Stimulated activated CD8-positive, alpha-beta memory T cell treated with anti-CD3 and anti-CD28 coated beads, Interleukin-12 subunit alpha, Interleukin-12 subunit beta, amount 100 ng/mL, for 4 hours (primary cell): ENCODE data around the gene NUDT22.

Experiments
- DNase-seq: peaks from one replicate; pipeline ENCODE4 v3.0.0-alpha.2; 2020; ENCODE audit warnings: low read depth

NUDT22 gene

GRCh38 chr11:64227405-64227956 lies 1.4 kb downstream of the NUDT22 start:
- no peak for DNase-seq

DNA sequence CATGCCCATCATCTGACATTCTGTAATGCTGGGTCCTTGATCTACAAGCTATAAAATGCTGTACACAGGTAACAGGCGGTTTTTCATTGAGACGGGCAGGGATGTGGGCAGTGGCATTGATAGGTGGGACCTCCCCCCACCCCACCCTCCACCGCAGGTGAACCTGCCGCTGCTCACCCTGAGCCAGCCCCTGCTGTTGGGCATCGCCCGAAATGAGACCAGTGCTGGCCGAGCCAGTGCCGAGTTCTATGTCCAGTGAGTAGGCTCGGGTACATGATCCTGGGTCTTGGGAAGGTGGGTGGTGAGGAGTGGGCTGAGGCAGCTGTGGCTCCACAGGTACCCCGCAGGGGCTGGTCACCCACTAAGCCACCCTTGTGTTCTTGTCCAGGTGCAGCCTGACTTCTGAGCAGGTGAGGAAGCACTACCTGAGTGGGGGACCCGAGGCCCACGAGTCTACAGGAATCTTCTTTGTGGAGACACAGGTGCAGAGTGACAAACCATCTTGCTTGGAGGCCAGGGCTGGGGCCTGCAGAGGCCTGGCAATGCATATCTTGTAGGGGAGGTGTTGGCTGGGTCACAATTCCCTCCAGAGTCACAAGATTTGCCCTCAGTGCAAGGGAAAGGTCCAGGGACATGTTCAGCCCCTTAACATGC lies 3.1 kb downstream of the NUDT22 start:
- DNase-seq: no peak

DNA sequence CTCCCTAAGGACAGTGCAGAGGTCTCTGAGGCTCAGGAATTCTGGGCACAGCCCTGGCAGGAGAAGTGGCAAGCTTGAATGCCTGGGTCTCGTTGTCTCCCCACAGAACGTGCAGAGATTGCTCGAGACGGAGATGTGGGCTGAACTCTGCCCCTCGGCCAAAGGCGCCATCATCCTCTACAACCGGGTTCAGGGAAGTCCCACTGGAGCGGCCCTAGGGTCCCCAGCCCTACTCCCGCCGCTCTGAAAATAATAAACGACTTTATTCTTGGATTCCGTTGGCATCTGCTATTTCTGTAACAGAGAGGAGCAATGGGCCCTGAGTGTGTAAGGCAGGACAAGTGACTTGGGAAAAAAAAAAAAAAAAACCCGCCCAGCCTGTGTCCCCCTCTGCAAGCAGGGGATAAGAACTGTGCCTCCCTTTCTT lies 3.7 kb downstream of the NUDT22 start:
- DNase-seq: no peak

- DNase-seq: peak; percentile 75
Observed at GRCh38 chr11:64230171-64230984, 4.3 kb downstream of the NUDT22 start, which contains the start of gene DNAJC4. Gene DNAJC4 (plus strand): TSS chr11:64230548. CDS start chr11:64230855, 307 bp downstream.

DNA sequence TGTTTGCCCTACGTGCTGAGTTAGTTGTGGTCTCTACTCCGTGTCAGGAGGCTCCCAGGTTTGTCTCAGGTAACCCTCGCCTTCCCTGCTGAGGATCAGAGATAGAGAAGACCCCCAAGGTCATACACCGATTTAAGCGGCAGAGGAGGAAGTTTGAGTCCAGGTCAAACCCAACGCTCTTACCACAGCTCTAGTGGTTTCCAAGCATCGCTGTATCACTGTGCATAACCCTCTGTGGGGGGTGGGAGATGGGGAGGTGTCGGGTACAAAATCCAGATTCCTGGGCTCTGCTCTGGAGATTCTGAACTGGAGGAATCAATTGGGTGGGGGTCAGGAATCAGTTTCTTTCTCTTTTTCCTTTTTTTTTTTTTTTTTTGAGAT lies 4.9 kb downstream of the NUDT22 start:
- DNase-seq: no peak

- no peak for DNase-seq
Observed at GRCh38 chr11:64231546-64231945, 5.5 kb downstream of the NUDT22 start.

DNA sequence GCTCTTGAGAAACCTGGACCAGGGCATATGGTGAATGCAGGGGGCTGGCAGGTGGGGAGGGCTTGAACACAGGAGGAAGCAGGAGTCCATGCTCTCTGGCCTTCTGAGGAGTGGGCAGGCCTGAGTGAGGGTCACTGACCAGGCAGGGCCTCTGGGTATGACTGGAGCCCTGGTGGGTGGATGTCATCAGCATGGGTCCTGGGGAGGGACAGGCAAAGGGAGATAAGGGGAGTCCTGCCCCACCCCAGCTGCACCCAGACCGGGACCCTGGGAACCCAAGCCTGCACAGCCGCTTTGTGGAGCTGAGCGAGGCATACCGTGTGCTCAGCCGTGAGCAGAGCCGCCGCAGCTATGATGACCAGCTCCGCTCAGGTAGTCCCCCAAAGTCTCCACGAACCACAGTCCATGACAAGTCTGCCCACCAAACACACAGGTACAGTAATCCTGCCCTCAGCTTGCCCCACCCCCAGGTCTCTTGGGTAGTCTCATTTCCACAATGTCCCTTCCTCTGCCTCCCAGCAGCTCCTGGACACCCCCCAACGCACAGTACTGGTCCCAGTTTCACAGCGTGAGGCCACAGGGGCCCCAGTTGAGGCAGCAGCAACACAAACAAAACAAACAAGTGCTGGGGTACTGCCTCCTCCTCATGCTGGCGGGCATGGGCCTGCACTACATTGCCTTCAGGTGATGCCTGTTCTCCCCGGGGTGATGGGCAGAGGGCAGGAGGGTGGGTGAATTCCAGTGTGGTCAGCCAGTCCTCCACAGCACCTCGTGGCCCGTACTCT lies 6.3 kb downstream of the NUDT22 start:
- DNase-seq: no peak

DNA sequence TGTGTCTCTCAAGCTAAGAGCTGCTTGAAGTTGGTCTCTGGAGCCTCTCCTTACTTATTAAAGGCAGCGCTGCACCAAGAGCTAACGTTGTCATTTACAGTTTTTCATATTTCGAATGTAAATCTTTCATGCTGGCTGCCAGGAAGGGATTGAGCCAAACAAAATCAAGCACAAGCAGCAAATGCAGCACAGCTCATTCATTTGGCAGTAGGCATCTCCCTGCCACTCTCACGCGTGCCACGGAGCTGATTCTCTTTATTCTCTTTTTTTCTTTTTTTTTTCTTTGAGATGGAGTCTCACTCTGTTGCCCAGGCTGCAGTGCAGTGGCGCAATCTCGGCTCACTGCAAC lies 6.9 kb downstream of the NUDT22 start:
- DNase-seq: no peak

GRCh38 chr11:64233913-64234586 lies 8.0 kb downstream of the NUDT22 start, which contains the start of gene VEGFB:
Gene VEGFB (plus strand): TSS chr11:64234584. CDS start chr11:64234834, 250 bp downstream.
- peak; percentile 71 for DNase-seq

DNA sequence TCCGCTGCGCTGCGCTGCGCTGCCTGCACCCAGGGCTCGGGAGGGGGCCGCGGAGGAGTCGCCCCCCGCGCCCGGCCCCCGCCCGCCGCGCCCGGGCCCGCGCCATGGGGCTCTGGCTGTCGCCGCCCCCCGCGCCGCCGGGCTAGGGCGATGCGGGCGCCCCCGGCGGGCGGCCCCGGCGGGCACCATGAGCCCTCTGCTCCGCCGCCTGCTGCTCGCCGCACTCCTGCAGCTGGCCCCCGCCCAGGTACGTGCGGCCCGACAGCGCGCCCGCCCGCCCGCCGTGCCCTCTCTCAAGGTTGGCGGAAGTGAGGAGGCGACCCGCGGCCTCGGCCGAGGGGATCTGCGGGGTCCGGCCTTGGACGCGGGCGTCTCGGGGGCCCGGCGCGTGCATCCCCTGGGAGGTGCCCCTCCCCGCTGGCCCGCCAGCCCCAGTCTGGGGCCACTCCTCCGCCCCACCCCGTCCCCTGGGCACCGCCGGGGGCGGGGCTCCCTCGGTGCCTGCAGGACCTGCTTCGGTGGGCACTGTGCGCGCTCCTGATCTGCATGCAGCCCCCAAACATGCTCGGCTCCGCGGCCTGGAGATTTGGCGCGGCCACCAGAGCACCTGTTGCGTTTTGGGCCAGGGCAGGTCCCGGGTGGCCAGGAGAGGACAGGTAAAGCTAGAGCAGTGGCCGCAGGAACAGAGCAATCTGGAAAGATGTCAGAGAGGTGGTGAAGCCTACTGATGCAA lies 8.7 kb downstream of the NUDT22 start:
- DNase-seq: peak; percentile 43

GRCh38 chr11:64235437-64236161 lies 9.5 kb downstream of the NUDT22 start:
- DNase-seq: no peak

DNA sequence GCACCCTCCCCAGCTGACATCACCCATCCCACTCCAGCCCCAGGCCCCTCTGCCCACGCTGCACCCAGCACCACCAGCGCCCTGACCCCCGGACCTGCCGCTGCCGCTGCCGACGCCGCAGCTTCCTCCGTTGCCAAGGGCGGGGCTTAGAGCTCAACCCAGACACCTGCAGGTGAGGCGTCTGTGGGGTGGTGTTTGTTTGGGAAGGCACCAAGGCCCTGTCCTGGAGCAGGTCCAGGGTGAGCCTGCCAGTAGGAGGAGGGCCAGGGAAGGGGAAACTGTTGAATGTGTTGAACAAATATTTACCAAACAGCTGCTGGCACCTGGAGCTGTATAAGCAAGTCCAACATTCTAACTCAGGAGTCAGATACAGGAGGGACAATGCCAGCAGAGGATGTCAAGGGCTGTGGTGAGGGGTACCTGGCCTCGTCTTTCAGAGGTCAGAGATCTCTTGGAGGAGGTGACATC lies 11.4 kb downstream of the NUDT22 start:
- no peak for DNase-seq

DNA sequence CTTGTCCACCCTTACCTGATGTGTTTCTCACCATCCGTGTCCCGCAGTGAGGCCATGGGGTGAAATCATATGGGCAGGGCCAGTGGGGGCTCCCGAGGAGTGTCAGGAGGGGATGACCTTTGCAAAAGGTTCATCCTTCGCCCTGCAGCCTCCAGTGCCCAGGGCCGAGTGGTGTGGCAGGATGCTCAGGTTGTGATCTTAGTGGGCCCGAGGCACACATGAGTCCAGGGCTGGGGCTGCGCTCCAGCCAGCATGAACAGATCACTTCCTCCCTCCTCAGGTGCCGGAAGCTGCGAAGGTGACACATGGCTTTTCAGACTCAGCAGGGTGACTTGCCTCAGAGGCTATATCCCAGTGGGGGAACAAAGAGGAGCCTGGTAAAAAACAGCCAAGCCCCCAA lies 12.0 kb downstream of the NUDT22 start:
- no peak for DNase-seq

GRCh38 chr11:64238999-64239398 lies 12.9 kb downstream of the NUDT22 start:
- DNase-seq: no peak

DNA sequence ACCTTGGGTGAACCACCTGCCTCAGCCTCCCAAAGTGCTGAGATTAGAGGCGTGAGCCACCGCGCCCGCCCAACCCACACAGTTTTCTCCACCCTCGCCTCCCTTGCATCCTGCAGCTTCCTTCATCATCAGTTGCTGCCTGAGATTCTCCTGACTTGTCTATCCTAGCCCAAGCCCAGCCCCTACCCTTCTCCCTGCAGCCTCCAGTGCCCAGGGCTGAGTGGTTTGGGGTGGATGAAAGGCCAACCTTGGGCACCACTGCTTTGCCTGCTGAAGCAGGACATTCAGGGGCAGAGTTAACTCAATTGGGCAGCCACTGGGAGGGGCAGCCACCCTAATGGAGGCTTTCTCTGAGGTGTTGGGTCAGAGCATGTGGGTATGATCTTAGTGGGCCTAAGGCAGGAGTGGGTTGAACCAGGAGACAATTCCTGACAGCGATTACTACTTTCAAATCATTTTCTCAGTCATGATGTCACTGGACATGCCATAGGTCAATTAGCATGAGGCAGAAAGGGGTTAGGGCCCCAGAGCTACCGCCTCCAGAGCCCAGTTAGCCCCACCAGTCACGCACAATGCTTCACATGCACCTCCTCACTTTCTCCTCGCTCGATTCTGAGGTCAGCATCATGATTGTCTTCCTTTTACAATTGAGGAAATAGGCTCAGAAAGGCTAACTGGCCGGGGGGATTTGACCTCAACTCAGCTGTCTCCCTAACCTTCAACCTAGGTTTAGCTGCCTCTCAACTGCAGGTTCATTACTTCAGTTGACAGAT lies 13.8 kb downstream of the NUDT22 start:
- no peak for DNase-seq

- DNase-seq: peak; percentile 97
Observed at GRCh38 chr11:64240435-64241240, 14.6 kb downstream of the NUDT22 start, which contains the start of gene FKBP2. Gene FKBP2 (plus strand): TSS chr11:64241095. CDS start chr11:64242388, 1,293 bp downstream.

- DNase-seq: peak; percentile 100
Observed at GRCh38 chr11:64241241-64241490, 15.1 kb downstream of the NUDT22 start.

DNA sequence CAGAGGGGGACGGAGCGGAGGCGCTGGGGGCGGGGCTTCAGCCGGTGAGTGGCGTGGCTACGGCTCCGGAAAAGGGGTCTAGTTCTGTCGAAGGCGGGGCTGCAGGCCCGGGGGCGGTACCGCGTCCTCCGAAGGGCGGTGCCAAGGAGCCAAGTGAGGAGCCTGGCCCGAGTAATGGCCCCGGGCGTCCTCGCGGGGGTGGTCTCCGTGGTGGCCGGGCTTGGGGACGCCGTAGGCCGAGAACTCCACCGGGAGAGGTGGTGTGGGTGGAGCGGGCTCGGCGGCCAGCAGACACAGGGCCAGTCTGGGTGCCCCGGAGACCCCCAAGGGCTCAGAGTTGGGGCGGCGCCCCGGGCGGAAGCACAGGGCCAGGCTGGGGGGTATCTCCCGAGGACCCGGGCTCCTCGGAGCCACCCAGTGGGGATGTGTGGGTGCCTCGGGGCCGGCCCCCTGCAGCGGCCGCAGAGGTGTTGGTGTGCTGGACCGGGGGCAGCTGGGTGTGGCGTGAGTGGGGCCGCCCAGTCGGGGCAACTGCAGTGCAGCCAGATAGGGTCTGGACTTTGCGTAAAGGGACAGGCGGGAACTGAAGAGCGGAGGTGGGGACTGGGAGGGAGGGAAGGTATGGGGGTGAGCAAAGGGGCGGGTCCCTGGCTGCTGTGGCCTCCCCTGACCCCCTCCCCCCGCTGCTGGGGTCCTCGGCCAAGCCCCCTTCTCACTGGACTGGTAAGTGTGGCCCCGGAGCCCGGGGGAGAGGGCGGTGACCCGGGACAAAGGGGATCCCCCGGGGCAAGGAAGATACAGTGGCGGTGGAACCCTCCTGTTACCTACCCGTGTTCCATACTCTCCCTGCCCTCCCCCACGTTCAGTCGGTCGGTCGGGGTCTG lies 15.7 kb downstream of the NUDT22 start:
- no peak for DNase-seq
